ENCODE results near the gene ACSM6.

DNA sequence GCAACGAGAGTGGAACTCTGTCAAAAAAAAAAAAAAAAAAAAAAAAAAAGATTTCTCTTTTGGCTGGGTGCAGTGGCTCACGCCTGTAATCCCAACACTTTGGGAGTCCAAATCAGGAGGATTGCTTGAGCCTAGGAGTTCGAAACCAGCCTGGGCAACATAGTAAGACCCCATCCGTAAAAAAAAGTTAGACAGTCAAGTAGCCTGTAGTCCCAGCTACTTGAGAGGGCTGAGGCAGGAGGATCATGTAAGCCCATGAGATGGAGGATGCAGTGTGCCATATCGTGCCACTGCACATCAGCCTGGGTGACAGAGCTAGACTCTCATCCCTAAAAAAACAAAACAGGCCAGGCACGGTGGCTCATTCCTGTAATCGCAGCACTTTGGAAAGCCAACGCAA lies 71.5 kb downstream of the ACSM6 start:
- TF ChIP-seq, protein P1, sequence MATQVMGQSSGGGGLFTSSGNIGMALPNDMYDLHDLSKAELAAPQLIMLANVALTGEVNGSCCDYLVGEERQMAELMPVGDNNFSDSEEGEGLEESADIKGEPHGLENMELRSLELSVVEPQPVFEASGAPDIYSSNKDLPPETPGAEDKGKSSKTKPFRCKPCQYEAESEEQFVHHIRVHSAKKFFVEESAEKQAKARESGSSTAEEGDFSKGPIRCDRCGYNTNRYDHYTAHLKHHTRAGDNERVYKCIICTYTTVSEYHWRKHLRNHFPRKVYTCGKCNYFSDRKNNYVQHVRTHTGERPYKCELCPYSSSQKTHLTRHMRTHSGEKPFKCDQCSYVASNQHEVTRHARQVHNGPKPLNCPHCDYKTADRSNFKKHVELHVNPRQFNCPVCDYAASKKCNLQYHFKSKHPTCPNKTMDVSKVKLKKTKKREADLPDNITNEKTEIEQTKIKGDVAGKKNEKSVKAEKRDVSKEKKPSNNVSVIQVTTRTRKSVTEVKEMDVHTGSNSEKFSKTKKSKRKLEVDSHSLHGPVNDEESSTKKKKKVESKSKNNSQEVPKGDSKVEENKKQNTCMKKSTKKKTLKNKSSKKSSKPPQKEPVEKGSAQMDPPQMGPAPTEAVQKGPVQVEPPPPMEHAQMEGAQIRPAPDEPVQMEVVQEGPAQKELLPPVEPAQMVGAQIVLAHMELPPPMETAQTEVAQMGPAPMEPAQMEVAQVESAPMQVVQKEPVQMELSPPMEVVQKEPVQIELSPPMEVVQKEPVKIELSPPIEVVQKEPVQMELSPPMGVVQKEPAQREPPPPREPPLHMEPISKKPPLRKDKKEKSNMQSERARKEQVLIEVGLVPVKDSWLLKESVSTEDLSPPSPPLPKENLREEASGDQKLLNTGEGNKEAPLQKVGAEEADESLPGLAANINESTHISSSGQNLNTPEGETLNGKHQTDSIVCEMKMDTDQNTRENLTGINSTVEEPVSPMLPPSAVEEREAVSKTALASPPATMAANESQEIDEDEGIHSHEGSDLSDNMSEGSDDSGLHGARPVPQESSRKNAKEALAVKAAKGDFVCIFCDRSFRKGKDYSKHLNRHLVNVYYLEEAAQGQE (IDR thresholded peaks at IDR 0.05; ENCODE audit: insufficient replicate concordance, low read depth), result no peak
- TF ChIP-seq CTCF (IDR thresholded peaks at IDR 0.05; ENCODE audit: insufficient read depth, low read length) (no peak), POLR2AphosphoS5 (IDR thresholded peaks at IDR 0.05; ENCODE audit: low read depth) (no peak), GABPA (IDR thresholded peaks at IDR 0.05; ENCODE audit: low read depth) (no peak), SPI1 (IDR thresholded peaks at IDR 0.05; ENCODE audit: borderline replicate concordance, low read depth) (no peak)

Data from HL-60 (cell line).